Stimulated activated memory B cell treated with anti-CD40 and anti-IgM and Interleukin-4, amounts not matched to agents 10 μg/mL and 1 μg/mL and 100 μg/mL, for 72 hours (primary cell): ENCODE data around the gene SLC8B1.
"Not testable (repeated sequence)": the region's sequence is repeated elsewhere in the genome, so short reads cannot be mapped to it uniquely, and the experiment has no call there.

Source experiments
- ATAC-seq: fragments of 150-1000 bp; cut with Tn5 transposase; 2 replicates; pipeline ENCODE4 v1.10.0; 2021
- H3K27ac Mint-ChIP-seq: one replicate; pipeline ENCODE4 v1.8.0; 2022; ENCODE audit warnings: mild to moderate bottlenecking, mixed read lengths
- H3K27me3 Mint-ChIP-seq: one replicate; pipeline ENCODE4 v1.8.0; 2022; ENCODE audit warnings: mixed read lengths
- H3K36me3 Mint-ChIP-seq: one replicate; pipeline ENCODE4 v1.8.0; 2022; ENCODE audit warnings: mixed read lengths
- H3K4me1 Mint-ChIP-seq: one replicate; pipeline ENCODE4 v1.8.0; 2022; ENCODE audit warnings: mixed read lengths
- H3K4me3 Mint-ChIP-seq: one replicate; pipeline ENCODE4 v1.8.0; 2022; ENCODE audit warnings: mild to moderate bottlenecking, moderate library complexity, mixed read lengths
- H3K9me3 Mint-ChIP-seq: one replicate; pipeline ENCODE4 v1.8.0; 2022; ENCODE audit warnings: mixed read lengths

The SLC8B1 gene

DNA sequence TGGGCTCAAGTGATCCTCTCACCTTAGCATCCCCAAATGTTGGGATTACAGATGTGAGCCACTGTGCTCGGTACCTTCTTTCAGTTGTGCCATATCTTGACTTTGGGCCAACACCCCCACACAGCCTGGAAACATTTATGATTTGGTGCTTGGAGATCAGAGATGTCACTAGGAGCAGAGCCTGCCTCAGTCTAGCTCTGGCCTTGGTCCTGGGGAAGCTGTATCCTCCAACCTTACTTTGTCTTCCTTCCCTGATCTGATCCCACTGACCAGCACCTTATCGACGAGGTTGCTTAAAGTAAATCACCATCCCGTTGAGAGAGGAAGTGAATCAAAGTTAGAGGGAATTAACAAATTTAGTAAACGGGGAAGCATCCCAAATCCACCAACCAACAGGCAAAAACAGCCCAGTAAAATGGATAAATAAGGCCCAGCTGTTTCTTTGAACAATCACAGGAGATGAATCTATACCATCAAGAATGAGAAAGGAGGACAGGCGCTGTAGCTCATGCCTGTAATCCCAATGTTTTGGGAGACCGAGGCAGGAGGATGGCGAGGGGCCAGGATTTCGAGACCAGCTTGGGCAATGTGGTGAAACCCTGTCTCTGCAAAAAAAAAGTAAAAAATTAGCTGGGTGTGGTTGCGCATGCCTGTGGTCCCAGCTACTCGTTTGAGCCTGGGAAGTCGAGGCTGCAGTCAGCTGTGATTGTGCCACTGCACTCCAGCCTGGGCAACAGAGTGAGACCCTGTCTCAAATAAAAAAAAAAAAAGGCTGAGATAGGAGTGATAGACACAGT is 26.9 kb upstream of the SLC8B1 start:
- Mint-ChIP-seq H3K27ac (peak overlapping the region; percentile 9), H3K4me3 (no peak overlapping the region), H3K4me1 (peaks cover 26% of the 10 kb centered on the region), H3K9me3 (no peaks in the 10 kb centered on the region), H3K27me3 (no peaks in the 10 kb centered on the region), H3K36me3 (peaks cover 30% of the 10 kb centered on the region)
- no peak for ATAC-seq

DNA sequence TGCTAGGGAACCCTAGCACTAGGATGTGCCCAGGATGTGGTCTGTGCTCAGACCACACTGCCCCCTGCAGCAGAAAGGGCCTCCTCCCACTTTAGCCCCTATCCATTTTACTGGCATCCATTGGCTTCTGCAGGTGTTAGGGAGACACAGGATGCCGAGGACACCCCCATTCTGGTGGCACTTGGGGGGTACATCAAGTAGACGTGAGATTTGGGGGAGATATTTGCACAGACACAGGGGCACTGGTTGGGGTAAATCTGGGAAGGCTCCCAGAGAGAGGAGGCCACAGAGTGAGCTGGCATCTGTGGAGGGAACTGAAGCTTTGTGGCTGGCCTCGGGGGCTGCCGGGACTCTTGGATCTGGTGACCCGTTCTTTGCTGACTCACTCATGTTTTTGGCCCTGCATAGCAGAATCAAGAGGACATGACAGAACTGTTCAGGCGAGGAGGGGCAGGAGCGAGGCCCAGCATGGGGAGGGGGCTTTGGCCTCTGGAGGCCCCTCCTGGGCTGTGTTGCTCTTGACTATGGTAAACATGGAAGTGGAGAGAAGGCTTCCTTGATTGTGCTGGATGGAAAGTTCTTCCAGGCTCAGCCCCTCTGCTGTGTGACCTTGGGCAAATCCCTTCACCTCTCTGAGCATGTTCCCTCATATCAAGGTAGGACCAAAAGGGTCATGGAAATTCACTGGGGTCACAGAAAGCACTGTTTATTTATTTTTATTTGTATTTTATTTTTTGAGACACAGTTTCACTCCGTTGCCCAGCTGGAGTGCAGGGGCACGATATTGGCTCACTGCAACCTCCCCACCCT is 25.2 kb upstream of the SLC8B1 start:
- Mint-ChIP-seq H3K27ac (peak overlapping the region; percentile 79), H3K4me3 (peak overlapping the region; percentile 80)
- ATAC-seq: no peak

DNA sequence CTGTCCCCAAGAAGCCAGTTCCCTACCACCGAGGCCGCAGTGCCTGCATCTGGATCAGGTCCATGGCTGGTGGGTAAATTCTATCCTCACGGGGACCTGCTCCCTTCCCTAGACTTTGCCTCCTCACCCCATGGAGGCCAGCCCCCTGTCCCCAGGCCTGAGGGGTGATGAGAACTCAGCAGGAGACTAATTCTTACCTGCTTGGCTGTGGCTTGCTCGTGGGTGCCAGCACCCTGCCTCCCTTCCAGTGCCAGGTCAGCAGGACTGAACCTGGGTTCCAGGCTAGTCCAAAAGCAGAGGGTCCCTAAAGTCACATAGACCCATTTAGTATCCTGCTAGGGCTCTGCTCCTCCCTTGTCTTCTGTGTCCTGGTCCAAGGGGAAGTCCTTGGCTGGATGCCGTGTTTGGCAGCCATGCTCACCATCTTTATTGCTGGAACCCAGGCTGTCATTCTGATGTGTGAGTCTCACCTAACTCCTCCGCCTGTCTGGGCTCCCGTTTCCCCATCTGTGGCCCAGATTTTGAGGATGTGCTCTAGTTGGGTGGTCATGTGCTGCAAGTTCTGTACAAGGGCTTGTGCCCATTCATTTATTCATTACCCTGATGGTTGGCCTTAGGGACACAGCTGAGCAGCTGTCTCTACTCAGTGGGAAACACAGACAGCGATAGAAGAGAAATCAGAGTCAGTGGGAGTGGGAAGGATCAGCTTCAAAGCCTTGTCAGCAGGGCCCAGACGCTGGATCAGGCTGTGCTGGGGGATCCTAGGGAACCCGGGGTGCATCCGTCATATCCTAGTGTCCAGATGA is 24.4 kb upstream of the SLC8B1 start:
- peak overlapping the region; percentile 80 for H3K4me3 Mint-ChIP-seq
- peaks cover 8% of the 10 kb centered on the region for H3K36me3 Mint-ChIP-seq
- H3K27ac Mint-ChIP-seq: peak overlapping the region; percentile 79
- no peaks in the 10 kb centered on the region for H3K9me3 Mint-ChIP-seq
- no peaks in the 10 kb centered on the region for H3K27me3 Mint-ChIP-seq
- peak; percentile 15 for ATAC-seq
- H3K4me1 Mint-ChIP-seq: peaks cover 20% of the 10 kb centered on the region

More for the DNA sequence above, 25.2 kb upstream of the SLC8B1 start:
- H3K4me1 Mint-ChIP-seq: peaks cover 20% of the 10 kb centered on the region
- peaks cover 16% of the 10 kb centered on the region for H3K36me3 Mint-ChIP-seq
- no peaks in the 10 kb centered on the region for H3K9me3 Mint-ChIP-seq
- no peaks in the 10 kb centered on the region for H3K27me3 Mint-ChIP-seq

DNA sequence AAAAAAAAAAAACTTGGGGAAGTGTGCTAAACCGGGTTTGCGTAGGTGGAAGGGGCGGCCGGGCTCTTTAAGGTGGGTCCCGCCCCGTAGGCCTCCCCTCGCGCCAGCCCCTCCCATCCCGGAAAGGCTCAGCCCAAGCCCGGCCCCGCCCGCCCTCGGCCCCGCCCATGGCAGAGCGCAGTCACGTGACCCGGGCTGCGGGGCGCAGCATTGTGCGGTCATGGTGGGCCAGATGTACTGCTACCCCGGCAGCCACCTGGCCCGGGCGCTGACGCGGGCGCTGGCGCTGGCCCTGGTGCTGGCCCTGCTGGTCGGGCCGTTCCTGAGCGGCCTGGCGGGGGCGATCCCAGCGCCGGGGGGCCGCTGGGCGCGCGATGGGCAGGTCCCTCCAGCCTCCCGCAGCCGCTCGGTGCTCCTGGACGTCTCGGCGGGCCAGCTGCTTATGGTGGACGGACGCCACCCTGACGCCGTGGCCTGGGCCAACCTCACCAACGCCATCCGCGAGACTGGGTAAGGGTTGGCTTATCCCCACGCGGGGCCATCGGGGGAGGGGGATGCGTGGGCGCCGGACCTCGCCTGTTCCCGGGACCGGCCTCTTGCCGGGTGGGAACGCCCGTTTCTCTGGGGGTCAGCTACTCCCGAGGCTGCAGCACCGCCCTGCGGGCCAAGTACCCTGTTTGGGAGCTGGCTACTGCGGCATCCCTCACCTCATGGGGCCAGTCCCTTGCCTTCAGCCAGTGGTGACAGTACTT is 23.6 kb upstream of the SLC8B1 start, which contains the start of gene PLBD2:
Gene PLBD2 (plus strand): TSS at position 207 of the 752 bp plus-strand sequence. CDS start 14 bp downstream, at position 221.
- Mint-ChIP-seq H3K27me3 (no peaks in the 10 kb centered on the region), H3K27ac (peak within 1 kb of the TSS; percentile 79), H3K36me3 (peaks cover under 1% of the 10 kb centered on the region), H3K9me3 (no peaks in the 10 kb centered on the region), H3K4me3 (peak within 1 kb of the TSS; percentile 80), H3K4me1 (peaks cover 20% of the 10 kb centered on the region)
- peak; percentile 97 for ATAC-seq

DNA sequence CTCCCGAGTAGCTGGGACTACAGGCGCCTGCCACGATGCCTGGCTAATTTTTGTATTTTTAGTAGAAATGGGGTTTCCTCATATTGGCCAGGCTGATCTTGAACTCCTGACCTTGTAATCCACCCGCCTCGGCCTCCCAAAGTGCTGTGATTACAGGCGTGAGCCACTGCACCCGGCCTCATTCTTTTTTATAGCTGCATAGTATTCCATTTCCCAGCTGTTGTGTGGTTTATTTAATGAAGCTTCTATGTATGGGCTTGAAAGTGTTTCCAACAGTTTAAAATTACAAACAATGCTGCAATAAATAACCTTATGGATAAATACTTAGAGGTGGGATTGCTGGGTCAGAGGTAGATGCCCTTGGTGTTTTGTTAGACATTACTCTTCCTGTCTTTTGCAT is 19.3 kb upstream of the SLC8B1 start:
- H3K36me3 Mint-ChIP-seq, H3K27ac Mint-ChIP-seq, H3K9me3 Mint-ChIP-seq, ATAC-seq, H3K4me3 Mint-ChIP-seq: not testable (repeated sequence)
- Mint-ChIP-seq H3K4me1 (peaks cover 11% of the 10 kb centered on the region), H3K27me3 (peaks cover 32% of the 10 kb centered on the region)

DNA sequence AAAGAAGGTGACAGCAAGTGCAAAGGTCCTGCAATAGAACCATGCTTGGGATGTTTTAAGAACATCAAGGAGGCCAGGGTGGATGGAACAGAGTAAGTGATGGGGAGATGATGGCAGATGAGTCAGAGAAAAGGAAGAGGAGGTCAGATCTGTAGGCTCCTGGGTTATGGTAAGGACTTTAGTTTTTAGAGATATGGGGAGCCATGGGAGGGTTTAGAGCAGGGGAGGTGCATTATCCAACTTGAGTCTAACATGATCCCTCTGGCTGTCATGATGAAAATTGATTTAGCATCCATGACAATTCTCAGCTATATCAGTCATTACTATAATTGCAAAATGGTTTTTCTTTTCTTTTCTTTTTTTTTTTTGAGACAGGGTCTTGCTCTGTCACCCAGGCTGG is 16.2 kb upstream of the SLC8B1 start:
- Mint-ChIP-seq H3K36me3 (no peaks in the 10 kb centered on the region), H3K27me3 (peaks cover 39% of the 10 kb centered on the region), H3K9me3 (no peaks in the 10 kb centered on the region), H3K4me3 (no peak overlapping the region), H3K4me1 (peaks cover 6% of the 10 kb centered on the region), H3K27ac (no peak overlapping the region)
- no peak for ATAC-seq

DNA sequence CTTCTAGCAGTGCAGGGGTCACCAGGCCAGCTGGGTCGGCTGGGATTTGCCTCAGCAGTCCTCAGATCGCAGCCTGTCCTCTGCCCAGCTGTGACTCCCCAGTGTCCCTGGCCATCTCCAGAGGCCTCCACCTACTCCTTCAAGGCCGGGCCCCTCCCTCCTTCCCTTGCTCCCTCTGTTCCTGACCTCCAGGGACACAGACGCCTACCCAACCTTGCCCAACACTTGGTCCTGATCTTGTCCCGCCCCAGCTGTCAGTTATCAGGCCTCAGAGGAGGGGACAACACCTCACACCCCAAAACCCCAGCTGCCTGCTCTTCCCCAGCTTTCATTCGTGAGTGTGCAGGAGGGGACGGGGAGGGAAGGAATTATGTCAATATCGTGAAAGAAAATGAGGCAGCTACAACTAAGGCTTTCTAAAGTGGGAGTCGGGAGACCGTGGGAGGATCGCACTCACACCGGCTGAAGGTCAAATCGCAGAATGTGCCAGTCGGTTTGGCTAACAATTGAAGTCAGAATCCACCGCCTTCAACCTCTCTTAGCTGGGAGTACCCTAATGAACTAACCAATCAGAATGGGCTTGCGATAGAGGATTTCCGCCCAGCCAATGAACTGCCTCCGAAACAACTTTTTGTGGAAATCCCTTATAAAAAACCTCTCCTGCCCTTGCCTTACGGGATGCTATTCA is 14.1 kb upstream of the SLC8B1 start:
- Mint-ChIP-seq H3K4me1 (peaks cover 6% of the 10 kb centered on the region), H3K36me3 (no peaks in the 10 kb centered on the region), H3K27me3 (peaks cover 39% of the 10 kb centered on the region), H3K27ac (no peak overlapping the region), H3K4me3 (no peak overlapping the region), H3K9me3 (no peaks in the 10 kb centered on the region)
- no peak for ATAC-seq

DNA sequence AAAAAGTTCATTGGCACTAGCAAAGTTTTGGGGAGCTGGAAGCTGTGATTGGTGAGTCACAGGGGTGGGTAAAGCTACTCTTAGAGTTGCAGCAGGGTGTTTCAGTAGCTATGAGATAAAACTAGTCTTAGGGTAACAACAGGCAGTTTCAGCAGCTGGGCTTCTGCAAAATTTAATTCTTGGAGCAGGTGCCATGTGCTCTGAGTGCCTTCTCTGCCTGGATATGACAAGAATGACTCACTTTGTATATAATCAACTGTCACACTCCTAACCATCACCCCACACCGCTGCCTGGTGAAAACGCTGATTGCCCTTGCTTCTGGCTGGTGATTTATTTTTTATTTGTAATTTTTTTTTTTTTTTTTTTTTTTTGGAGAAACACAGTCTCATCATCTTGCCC is 13.0 kb upstream of the SLC8B1 start:
- H3K27me3 Mint-ChIP-seq: peaks cover 39% of the 10 kb centered on the region
- no peaks in the 10 kb centered on the region for H3K9me3 Mint-ChIP-seq
- no peak for ATAC-seq
- H3K4me3 Mint-ChIP-seq: no peak overlapping the region
- H3K4me1 Mint-ChIP-seq: peaks cover 6% of the 10 kb centered on the region
- H3K27ac Mint-ChIP-seq: no peak overlapping the region
- no peaks in the 10 kb centered on the region for H3K36me3 Mint-ChIP-seq

DNA sequence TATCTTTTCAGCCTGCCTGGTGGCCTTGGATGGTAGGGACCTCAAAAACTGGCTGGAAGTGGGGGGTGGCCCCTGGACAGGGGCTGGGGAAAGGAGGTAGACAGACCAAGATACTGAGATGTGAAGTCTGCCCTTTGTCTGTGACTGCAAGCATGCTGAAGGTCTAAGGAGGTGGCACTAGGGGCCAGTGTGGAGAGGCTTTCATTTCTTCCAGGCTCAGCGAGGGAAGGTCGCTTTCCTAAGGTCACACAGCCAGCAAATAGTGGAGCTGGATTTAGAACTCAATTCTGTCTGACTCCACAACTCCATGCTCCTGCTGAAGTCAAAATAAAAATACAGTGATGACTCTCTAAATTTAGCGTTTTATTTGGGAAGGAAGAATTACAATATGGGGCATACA is 12.2 kb upstream of the SLC8B1 start:
- Mint-ChIP-seq H3K36me3 (no peaks in the 10 kb centered on the region), H3K27ac (no peak overlapping the region), H3K4me1 (peaks cover 2% of the 10 kb centered on the region), H3K4me3 (no peak overlapping the region), H3K9me3 (no peaks in the 10 kb centered on the region), H3K27me3 (peaks cover 31% of the 10 kb centered on the region)
- no peak for ATAC-seq

DNA sequence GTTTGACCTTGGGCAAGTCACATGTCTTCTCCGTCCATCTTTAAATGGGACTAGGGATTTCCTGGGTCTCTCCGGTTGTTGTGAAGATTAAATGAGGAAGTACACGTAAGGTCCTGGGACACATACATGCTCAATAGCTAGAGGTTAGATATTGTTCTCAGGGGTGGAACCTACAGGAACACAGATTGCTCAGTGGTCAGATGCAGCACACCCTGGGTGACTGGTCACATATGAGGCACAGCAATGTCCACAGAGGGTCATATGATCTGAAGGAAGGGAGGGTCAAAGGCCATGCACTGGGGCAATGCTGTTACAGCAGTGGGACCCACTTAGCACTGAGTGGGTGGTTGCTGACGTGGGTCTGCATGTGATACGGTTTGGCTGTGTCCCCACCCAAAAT is 11.4 kb upstream of the SLC8B1 start:
- Mint-ChIP-seq H3K36me3 (no peaks in the 10 kb centered on the region), H3K4me1 (peaks cover 10% of the 10 kb centered on the region), H3K4me3 (no peak overlapping the region), H3K27me3 (peaks cover 25% of the 10 kb centered on the region), H3K9me3 (no peaks in the 10 kb centered on the region), H3K27ac (no peak overlapping the region)
- ATAC-seq: no peak

DNA sequence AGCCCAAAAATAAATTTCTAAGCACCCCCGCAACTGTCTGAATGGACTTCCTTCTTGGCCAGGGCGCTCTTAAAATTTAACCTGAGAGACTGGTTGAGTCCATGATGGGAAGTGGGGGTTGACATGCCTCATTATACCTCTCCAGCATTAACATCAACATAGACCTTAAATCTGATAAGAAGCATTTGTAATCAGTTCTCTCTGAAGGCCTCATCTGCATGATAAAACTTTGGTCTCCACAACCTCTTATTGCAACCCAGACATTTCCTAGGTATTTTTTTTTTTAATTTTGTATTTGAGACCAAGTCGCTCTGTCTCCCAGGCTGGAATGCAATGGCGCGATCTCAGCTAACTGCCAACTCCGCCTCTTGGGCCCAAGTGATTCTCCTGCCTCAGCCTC is 10.4 kb upstream of the SLC8B1 start:
- no peaks in the 10 kb centered on the region for H3K36me3 Mint-ChIP-seq
- no peak for ATAC-seq
- peaks cover 14% of the 10 kb centered on the region for H3K27me3 Mint-ChIP-seq
- no peak overlapping the region for H3K27ac Mint-ChIP-seq
- no peak overlapping the region for H3K4me3 Mint-ChIP-seq
- peaks cover 14% of the 10 kb centered on the region for H3K4me1 Mint-ChIP-seq
- no peaks in the 10 kb centered on the region for H3K9me3 Mint-ChIP-seq

DNA sequence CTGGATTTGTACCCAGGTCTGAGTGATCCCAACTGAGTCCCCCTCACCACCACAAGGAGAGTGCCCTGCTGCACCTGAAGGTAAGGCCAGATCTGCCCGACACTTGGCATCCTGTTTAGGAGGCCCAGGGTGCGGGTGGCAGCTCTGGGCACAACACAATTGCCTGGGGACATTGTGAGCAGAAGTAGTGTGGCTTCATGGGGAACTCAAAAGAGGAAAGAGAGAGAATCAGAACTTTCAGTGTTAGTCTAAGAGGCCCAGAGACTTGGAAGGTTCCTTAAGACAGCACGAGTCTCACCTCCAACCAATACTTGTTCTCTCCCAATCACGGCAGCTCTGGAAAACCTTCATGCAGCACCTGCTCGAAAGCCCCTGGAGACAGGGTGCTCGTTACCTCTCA is 6.6 kb upstream of the SLC8B1 start:
- Mint-ChIP-seq H3K4me3 (no peak overlapping the region), H3K27ac (peak overlapping the region; percentile 28), H3K4me1 (peaks cover 14% of the 10 kb centered on the region), H3K9me3 (no peaks in the 10 kb centered on the region), H3K27me3 (peaks cover 11% of the 10 kb centered on the region), H3K36me3 (no peaks in the 10 kb centered on the region)
- peak; percentile 80 for ATAC-seq

DNA sequence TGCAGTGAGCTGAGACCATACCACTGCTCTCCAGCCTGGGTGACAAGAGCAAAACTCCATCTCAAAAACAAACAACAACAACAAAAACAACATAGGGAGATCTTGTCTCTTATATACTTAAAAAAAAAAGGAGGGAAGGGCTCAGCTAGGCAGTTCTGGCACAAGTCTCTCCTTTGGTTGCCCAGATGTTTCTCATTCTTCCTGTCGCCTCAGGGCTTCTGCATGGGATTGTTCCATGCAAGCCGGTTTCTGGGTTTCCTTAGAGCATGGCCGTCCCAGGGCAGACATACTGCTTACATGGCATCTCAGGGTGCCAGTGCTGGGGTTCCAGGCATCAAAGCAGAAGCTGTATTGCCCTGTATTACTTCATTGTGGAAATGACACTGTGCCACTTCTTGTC is 5.2 kb upstream of the SLC8B1 start:
- ATAC-seq: no peak
- H3K27me3 Mint-ChIP-seq: peaks cover 11% of the 10 kb centered on the region
- no peak overlapping the region for H3K27ac Mint-ChIP-seq
- H3K4me1 Mint-ChIP-seq: peaks cover 24% of the 10 kb centered on the region
- H3K9me3 Mint-ChIP-seq: no peaks in the 10 kb centered on the region
- no peak overlapping the region for H3K4me3 Mint-ChIP-seq
- no peaks in the 10 kb centered on the region for H3K36me3 Mint-ChIP-seq

DNA sequence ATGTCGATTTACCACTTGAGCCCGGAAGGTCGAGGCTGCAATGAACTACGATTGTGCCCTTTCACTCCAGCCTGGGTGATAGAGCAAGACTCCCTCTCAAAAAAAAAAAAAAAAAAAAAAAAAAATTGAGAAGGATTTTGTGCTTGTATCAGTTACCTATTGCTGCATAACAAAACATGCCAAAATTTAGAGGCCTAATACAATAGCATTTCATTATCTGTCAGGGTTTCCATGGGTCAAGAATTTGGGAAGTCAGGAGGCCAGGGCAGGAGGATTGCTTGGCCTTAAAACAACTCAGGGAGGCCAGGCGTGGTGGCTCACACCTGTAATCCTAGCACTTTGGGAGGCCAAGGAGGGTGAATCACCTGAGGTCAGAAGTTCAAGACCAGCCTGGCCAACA is 4.6 kb upstream of the SLC8B1 start:
- no peaks in the 10 kb centered on the region for H3K36me3 Mint-ChIP-seq
- peaks cover 11% of the 10 kb centered on the region for H3K27me3 Mint-ChIP-seq
- H3K27ac Mint-ChIP-seq: no peak overlapping the region
- ATAC-seq: no peak
- H3K4me1 Mint-ChIP-seq: peaks cover 29% of the 10 kb centered on the region
- no peaks in the 10 kb centered on the region for H3K9me3 Mint-ChIP-seq
- H3K4me3 Mint-ChIP-seq: no peak overlapping the region
